Measurements from ENCODE around the gene ACAN.
A peak's percentile ranks its signal among the peaks of the same experiment; 100 is the strongest.

ACAN gene

DNA sequence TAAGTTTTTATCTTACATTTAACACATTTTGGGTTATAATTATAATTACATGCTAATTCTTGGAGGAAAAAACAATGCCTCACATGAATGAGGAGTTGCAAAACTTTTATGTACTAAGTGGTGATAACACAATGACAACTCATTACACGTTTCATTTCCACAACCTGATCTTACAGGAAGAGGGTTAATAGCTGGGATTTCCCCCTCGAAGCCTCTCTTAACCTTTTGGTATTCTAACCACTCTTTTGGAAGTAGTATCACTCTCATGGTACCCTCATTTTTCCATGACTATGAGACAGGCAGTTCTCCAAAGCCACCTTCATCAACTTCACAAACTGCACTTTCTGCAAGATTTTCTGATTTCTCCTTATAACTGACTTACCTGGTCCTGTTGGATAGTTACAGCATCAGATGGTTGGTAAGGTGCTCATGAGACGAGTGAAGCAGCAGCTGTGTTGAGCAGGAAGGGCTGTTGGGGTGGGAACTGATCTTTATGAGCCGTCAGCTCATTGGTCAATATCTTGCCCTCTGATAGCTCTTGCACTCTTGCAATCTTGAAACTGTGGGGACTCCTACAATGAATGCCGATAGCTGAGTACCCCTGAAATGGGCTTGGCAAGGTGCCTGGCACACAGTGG is 41.6 kb downstream of the ACAN start:
- DNase-seq: no peak

DNA sequence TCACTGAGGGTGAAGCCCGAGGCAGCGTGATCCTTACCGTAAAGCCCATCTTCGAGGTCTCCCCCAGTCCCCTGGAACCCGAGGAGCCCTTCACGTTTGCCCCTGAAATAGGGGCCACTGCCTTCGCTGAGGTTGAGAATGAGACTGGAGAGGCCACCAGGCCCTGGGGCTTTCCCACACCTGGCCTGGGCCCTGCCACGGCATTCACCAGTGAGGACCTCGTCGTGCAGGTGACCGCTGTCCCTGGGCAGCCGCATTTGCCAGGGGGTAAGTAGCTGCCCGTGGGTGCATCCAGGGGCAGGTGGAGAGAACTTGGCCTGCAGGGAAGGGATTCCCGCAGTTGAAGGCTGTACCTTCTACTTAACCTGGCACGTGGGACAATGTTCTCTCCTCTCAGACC is 42.4 kb downstream of the ACAN start:
- no peak for DNase-seq

DNA sequence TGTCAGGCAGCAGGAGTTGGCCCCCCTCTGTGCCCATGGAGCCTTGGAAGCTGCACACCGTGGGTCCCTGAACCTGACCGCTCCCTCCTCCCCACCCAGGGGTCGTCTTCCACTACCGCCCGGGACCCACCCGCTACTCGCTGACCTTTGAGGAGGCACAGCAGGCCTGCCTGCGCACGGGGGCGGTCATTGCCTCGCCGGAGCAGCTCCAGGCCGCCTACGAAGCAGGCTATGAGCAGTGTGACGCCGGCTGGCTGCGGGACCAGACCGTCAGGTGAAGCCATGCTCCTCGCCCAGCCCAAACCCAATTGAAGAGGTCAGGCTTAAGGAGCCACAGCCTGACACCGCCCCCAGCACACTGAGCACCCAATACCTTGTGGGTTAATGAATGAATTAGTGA is 43.9 kb downstream of the ACAN start:
- DNase-seq: no peak

DNA sequence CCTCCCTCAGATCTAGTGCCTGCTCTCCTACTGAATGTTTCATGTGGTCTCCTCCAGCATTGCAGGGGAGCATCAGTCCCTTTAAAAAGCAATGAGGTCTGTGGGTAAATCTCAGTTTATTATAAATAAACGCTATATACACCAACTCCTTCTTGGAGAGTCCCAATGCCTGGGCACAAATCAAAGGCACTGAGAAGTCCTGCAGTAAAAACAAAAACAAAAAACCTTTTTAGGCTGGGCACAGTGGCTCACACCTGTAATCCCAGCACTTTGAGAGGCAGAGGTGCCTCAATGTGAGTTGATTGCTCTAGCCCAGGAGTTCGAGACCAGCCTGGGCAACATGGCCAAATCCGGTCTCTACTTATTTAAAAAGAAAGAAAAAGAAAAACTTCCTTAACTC is 45.0 kb downstream of the ACAN start:
- no peak for DNase-seq

DNA sequence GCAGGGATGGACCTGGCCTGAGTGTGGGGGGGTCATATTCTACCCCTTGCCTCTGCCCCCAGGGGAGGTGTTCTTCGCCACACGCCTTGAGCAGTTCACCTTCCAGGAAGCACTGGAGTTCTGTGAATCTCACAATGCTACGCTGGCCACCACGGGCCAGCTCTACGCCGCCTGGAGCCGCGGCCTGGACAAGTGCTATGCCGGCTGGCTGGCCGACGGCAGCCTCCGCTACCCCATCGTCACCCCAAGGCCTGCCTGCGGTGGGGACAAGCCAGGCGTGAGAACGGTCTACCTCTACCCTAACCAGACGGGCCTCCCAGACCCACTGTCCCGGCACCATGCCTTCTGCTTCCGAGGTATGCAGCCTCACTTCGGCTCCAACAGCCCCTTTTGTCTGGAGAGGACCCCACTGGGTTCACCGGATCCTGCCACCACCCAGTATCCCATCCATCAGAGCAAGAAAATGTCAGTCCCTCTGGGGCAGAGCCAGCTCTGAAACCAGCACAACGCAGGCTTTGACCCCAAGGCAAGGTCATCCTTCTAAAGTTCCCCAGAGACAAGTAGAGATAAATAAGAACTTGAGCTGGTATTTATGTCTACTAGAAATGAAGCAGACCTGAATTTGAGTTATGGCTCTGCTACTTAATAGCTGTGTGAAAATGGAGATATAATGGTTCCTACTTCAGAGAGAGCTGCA is 46.3 kb downstream of the ACAN start:
- DNase-seq: no peak

DNA sequence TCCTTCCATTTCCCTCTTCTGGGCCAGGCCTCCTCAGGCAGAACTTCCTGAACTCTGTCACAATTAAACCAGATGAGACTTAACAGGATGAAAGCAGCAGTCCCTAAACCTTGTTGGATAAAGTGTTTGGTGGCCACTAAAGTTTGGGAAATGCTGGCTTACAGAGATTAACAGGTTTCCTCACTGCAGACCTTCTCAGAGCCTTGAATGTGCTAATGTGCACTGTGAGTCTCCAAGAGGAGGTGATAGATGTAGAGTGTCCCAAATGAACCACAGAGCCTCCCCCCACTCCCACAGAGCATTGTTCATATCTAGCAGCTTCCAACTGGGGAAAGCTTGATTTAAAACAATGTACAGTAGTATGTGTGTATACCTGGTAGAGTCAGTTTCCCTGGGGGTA is 49.2 kb downstream of the ACAN start:
- DNase-seq: no peak

DNA sequence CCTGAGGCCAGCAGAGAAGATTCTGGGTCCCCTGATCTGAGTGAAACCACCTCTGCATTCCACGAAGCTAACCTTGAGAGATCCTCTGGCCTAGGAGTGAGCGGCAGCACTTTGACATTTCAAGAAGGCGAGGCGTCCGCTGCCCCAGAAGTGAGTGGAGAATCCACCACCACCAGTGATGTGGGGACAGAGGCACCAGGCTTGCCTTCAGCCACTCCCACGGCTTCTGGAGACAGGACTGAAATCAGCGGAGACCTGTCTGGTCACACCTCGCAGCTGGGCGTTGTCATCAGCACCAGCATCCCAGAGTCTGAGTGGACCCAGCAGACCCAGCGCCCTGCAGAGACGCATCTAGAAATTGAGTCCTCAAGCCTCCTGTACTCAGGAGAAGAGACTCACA is 55.7 kb downstream of the ACAN start:
- DNase-seq: no peak

DNA sequence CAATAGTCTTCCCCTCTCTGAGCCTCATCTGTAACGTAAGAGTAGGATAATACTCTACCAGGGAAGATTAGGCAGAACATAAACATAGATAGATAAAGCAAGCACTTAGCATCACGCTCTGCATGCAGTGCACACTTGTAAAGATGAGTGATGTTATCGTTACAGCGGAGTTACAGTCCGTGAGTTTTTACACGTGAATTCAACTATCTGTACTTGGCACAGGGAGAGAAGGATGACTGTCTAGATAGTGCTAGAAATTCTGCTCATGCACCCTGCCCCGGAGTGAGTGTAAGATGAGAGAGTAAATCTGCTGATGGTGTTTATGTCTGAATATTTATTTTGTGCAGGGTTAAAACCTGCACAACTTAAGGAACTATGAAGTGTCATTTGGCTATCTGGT is 56.3 kb downstream of the ACAN start:
- no peak for DNase-seq

DNA sequence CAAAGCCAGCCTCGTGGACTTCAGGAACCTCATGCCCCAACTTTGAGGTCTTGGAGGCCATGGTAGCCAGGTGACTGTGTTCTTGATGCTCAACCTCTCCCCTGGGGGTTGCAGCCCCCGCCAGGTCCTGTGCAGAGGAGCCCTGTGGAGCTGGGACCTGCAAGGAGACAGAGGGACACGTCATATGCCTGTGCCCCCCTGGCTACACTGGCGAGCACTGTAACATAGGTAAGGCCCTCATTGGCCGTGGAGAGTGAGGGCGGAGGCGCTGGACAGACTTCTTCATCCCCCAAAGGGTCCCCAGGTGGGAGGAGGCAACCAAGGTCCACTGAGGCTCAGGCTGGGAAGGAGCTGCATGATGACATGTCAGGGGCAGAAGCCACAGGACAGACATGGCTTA is 57.0 kb downstream of the ACAN start:
- no peak for DNase-seq

DNA sequence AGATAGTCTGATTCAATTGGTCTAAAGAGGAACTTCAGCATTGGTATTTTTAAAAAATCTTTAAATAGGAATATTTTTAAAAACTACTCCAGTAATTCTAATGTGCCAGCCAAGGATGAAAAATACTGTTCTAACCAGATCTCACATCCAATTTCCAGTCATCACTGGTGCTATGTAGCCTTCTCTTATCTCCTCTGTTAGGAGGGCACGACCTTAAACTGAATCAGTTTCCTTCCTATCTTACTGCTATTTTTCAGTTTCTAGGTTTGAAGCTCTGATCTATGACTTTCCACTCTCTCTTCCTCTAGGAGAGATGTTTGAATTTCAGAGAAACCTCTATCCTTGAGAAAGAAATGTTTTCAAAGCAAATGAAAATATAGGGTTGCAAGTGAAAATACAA is 60.2 kb downstream of the ACAN start:
- DNase-seq: no peak

DNA sequence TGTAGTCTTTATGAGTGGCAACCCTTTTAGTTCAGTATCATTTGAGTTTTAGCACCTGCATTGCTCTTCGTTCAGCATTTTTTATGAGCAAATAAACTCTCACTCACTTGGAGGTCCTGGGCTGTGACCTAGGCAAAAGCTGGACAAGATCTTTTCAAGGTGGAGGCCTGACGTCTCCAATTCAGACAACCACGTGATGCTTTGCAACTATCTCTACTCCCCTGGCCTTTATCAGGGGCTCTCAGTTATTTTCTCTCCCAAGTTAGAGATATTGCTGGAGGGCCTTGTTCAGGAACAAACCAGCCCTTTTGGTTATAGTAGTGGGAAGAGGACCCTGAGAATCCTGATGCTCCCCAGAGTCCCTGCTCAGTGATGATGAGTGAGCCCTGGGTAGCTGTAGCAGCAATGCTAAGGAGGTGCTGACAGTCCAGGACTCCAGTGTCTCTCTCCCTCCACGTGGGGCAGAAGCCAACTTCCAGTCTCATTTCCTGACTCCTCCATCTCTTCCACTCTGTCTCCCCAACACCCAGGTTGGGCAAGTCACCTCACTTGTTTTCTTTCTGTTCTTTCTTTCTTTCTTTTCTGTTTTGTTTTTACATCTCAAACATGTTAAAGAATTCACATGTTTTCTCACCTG is 61.7 kb downstream of the ACAN start:
- DNase-seq: no peak

DNA sequence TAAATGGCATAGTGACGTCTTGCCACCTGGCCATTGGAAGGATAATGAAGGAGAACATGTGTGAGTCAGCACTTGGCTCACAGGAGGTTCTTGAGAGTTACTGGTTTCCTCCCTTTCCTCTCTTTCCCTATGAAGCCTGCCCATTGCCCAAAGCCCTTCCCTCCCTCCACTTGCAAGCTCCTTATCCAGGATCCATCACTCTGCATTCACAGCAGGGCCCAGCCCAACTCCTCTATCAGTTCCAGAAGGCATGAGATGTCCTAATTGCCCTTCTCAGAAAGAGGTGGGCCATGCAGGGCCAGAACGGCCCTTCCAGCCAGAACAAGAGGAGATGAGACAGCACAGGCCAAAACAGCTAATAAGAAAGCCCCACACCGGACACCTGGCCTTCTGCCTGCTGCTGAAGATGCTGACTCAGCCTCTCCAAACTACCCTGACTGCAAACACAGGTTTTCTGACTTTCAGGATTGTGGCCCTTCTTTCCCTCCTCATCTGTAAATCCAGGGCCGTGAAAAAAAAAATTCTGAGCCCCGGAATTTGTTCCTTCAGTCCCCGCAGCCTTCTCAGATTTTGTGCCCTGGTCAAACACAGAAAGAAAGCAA is 62.4 kb downstream of the ACAN start:
- no peak for DNase-seq

DNA sequence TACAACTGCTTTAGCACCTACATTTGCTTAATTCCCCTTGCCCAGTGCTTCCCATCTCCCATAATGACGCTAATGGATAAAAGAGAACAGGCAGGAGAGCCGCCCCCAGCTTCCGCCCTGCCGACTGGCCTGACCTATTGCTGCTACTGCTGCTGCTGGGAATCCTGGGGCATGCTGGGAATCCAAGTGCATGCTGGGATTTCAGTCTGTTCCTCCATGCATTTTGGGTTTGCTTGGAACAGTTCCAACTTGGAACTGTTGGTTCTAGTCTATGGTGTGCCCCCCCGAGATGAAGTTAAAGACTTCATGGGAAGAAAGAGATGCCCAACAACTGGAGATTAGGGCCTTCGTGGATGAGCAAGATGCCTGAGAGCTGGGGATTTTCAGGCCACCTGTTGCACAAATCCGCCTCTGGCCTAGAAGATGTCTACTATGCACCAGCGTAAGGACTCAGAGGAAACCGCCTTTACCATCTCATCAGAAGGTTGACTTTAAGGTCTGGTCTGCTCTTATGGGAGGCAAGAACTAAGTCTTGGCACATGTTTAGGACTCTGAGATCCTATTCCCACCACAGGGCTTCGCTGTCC is 63.2 kb downstream of the ACAN start:
- DNase-seq: no peak

DNA sequence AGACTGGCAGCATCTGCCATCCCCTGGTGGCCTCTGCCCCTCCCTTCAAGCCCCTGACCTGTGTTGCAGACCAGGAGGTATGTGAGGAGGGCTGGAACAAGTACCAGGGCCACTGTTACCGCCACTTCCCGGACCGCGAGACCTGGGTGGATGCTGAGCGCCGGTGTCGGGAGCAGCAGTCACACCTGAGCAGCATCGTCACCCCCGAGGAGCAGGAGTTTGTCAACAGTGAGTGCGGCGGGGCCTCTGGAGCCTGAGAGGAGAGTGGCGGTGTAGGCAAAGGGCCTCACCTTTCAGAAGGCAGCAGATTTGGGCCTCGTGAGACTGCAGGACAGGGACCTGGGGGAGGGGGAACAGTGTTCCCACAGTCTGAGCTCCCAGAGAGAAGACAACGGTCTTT is 68.1 kb downstream of the ACAN start:
- no peak for DNase-seq

DNA sequence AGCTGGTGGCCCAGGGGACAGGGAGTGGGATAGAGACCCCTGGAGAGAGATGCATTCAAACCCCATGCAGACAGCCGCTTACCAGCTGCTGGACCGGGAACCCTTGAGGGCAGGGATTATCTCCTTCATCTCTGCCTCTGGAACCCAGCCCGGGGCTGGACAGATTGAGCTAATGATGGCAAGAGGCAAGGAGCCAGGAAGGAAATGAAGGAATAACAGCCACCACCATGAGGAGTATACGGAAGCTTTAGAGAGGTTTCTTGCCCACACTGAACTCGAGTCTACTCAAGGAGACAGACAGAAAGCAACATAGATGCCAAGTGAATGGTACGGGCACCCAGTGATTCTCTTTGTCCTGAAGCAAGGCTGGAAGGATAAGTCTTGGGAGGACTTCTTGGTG is 68.9 kb downstream of the ACAN start:
- DNase-seq: no peak

DNA sequence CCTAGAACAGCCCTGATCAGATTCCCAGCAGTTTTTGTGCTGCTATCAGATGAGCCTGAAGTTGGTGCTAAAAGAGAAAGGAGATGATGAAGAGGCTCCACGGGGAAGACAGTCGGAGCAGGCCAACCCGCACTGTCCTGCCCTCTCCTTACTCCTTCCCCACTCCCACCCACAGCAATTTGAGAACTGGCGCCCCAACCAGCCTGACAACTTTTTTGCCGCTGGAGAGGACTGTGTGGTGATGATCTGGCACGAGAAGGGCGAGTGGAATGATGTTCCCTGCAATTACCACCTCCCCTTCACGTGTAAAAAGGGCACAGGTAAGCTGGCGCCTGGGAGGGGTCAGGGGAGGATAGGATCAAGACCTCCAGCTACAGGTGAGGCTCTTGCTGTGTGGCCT is 69.5 kb downstream of the ACAN start:
- DNase-seq: no peak

DNA sequence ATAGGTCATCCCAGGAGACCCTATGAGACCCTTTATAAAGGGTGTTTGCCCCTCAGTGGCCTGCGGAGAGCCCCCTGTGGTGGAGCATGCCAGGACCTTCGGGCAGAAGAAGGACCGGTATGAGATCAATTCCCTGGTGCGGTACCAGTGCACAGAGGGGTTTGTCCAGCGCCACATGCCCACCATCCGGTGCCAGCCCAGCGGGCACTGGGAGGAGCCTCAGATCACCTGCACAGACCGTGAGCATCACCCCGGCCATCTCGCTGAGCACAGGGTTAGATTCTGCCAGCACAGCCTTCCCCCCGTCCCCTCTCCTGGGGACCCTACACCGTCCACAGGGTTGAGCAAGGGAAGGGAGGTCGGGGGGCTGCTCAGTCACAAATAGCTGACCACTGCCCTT is 70.5 kb downstream of the ACAN start:
- DNase-seq: no peak

DNA sequence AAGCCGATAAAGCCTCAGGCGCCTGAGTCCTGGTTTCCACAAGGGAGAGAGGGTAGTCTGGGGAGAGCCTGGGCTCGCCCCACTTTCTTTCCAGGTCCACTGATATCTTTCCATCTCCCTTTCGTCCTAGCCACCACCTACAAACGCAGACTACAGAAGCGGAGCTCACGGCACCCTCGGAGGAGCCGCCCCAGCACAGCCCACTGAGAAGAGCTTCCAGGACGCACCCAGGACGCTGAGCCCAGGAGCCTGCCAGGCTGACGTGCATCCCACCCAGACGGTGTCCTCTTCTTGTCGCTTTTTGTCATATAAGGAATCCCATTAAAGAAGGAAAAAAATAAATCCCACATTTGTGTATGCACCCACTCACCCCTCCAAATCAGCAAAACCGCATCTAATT is 71.0 kb downstream of the ACAN start:
- no peak for DNase-seq

DNA sequence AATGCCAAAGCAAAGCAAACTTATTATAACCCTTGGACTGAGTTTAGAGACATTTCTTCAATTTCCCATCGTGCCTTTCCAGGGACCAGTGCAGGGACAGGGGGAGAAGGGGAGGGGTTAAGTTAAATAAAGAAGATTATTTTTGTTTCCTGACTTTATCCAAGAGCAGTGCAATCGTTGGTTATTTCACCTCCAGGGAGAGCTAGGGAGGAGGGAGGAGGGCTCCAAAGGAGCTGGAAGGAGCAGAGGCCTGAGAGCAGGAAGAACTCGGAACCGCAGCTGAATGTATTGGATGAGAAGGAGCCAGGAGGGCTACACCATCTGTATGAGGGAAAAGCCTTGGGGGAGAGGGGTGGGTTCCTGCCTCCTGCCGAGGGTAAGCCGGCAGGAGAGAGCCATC is 71.4 kb downstream of the ACAN start:
- no peak for DNase-seq

DNA sequence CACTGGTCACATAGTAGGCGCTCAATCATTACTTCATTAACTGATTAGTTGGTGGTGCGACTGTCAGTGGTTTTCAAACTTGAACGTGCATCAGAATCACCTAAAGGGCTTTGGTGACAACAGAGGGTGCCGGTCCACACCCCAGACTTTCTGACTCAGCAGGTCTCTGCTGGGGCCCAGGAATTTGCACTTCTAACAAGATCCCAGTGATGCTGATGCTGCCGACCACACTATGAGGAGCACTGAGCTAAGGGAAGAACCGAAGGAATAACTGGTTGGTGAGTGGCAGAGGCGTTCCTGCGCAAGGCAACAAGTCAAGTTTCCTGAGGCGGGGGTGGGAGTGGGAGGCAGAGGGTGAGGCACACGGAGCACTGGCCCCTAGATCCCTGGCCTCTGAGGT is 73.3 kb downstream of the ACAN start:
- no peak for DNase-seq

DNA sequence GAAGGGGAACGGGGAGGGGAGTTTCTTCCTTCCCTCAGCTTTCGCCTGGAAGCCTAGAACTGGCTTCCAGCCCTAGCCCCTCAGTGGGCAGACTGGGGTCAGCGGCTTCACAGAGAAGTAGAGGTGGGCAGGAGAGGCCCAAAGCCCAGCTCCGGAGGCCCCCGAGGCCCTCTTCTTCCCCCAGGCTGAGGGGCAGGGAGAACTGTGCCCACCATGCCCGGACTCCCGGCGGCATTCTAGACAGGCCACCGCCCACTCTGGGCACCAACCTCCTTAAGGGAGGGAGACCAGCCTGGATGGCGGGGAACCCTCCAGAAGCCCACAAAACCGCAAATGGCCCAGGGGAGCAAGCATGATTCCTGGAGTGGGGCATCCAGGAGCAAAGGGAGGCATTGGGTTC is 74.2 kb downstream of the ACAN start:
- DNase-seq: no peak

DNA sequence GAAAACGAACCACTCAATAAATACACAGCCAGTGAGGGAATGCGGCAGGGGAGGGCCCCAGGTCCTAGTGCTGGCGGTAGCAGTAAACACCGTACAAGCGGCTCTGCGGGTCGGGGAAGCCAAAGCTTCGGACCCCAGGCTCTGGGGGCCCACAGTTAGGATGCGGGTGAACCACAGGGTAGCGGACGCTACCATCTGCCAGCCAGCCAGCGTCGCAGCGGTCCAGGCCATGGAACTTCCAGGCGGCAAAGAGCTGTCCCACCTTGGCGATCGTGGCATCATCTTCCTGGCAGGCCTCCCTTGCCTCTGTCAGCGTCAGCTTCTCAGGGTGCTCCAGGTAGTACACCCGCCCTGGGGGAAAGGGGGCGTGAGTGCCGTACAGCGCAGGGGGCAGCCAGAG is 74.7 kb downstream of the ACAN start:
- no peak for DNase-seq

DNA sequence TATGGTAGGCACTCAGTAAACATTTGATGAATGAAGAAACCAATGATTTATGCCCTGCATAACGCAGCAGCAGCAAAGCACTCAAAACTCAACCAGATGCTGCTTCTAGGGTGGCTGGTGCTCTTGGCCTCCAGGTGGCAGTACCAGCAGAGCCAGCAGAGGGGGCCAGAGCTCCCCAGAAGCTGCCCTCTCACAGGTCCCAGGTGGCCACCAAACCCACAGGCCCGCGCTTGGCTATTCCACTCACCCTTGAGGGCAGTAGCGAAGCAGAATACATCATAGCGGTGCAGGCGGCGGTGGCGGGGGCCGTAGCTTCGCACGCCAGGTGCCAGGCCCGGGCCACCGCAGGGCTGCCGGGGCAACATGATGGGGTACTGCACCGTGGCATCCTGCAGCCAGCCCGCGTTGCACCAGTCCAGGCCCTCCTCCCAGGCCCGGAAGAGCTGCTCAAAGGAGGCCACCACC is 75.5 kb downstream of the ACAN start:
- peak; percentile 57 for DNase-seq
